IMR-90 (cell line): ENCODE measurements around the gene RASIP1. TPM values are rescaled to one million over a fixed set of nuclear protein-coding genes. Genes with fewer than 3 reads are reported as not detected.
A peak's percentile ranks its signal among the peaks of the same experiment; 100 is the strongest.

Experiments used
- ATAC-seq: fragments of 200-7000 bp; cut with Tn5 transposase; 2 replicates; pipeline ENCODE4 v1.9.1; 2020; ENCODE audit warnings: low read depth, mild to moderate bottlenecking, moderate library complexity
- BruUV-seq: library from RNA; stranded (reverse); fragments of 400-500 nt; replicated peaks from 2 replicates; lab custom pipeline; 2021; lab: Mats Ljungman, UMichigan
- CTCF ChIA-PET: fragments of 300-600 bp; formaldehyde crosslinking; extraction: SDS; loops from one replicate; lab custom pipeline; 2021; ENCODE audit warnings: antibody characterized with exemption; lab: Yijun Ruan, JAX
- POLR2A ChIA-PET: fragments of 300-600 bp; sonication (Branson Sonifier 250); formaldehyde crosslinking; loops from one replicate; lab custom pipeline; 2022; ENCODE audit warnings: antibody characterized with exemption; ENCODE audit not compliant: unreplicated experiment; lab: Charles Lee
- DNase-seq: peaks from one replicate; pipeline ENCODE4 v3.0.0; 2013
- H2AFZ ChIP-seq: replicated peaks from 2 replicates; pipeline ENCODE3; 2013; ENCODE audit warnings: low read length, mild to moderate bottlenecking; ENCODE audit not compliant: poor library complexity
- H2AK5ac ChIP-seq: 2 replicates; pipeline ENCODE4 v1.6.1; 2013; ENCODE audit warnings: low read depth, low read length, inconsistent platforms
- H2AK9ac ChIP-seq: replicated peaks from 2 replicates; pipeline ENCODE3; 2013; ENCODE audit warnings: mild to moderate bottlenecking, low read depth, low read length, moderate library complexity; ENCODE audit not compliant: poor library complexity
- H2BK120ac ChIP-seq: 2 replicates; pipeline ENCODE4 v1.6.1; 2013; ENCODE audit warnings: low read depth, low read length, inconsistent platforms
- H2BK15ac ChIP-seq: 3 replicates; pipeline ENCODE4 v1.6.1; 2013; ENCODE audit warnings: low read depth, low read length, inconsistent platforms
- H2BK20ac ChIP-seq: 2 replicates; pipeline ENCODE4 v1.6.1; 2013; ENCODE audit warnings: low read depth, mild to moderate bottlenecking, inconsistent platforms, low read length, moderate library complexity
- H2BK5ac ChIP-seq: 2 replicates; pipeline ENCODE4 v1.6.1; 2013; ENCODE audit warnings: mild to moderate bottlenecking, low read depth, low read length, inconsistent platforms; ENCODE audit not compliant: poor library complexity, severe bottlenecking
- H3K14ac ChIP-seq: replicated peaks from 2 replicates; pipeline ENCODE4 v1.6.1; 2013; ENCODE audit warnings: low read depth, low read length, inconsistent platforms
- H3K18ac ChIP-seq: 2 replicates; pipeline ENCODE4 v1.6.1; 2013; ENCODE audit warnings: low read depth, low read length, control low read depth
- H3K23ac ChIP-seq: 2 replicates; pipeline ENCODE4 v1.6.1; 2013; ENCODE audit warnings: low read depth, low read length, inconsistent platforms
- H3K27ac ChIP-seq: 2 replicates; pipeline ENCODE4 v1.5.1; 2013; ENCODE audit warnings: mild to moderate bottlenecking, control low read depth, low read length; ENCODE audit not compliant: insufficient read depth
- H3K27me3 ChIP-seq: 2 replicates; pipeline ENCODE4 v1.6.1; 2013; ENCODE audit warnings: low read length; ENCODE audit not compliant: control insufficient read depth, insufficient read depth
- H3K36me3 ChIP-seq: 2 replicates; pipeline ENCODE4 v1.6.1; 2013; ENCODE audit warnings: low read length, mixed read lengths; ENCODE audit not compliant: control insufficient read depth, insufficient read depth
- H3K4ac ChIP-seq: 2 replicates; pipeline ENCODE4 v1.6.1; 2013; ENCODE audit warnings: low read depth, low read length, inconsistent platforms
- H3K4me1 ChIP-seq: 2 replicates; pipeline ENCODE4 v1.6.1; 2013; ENCODE audit warnings: low read length, mixed read lengths; ENCODE audit not compliant: control insufficient read depth, insufficient read depth
- H3K4me2 ChIP-seq: 2 replicates; pipeline ENCODE4 v1.6.1; 2013; ENCODE audit warnings: low read depth, mild to moderate bottlenecking, control low read depth, low read length, moderate library complexity
- H3K4me3 ChIP-seq: 2 replicates; pipeline ENCODE4 v1.5.1; 2013; ENCODE audit warnings: low read depth, mild to moderate bottlenecking, control low read depth, low read length, moderate library complexity; ENCODE audit not compliant: insufficient read depth
- H3K56ac ChIP-seq: 2 replicates; pipeline ENCODE4 v1.6.1; 2013; ENCODE audit warnings: low read length, inconsistent platforms; ENCODE audit not compliant: insufficient read depth; ENCODE audit errors: extremely low read depth
- H3K79me1 ChIP-seq, 2 experiments: 2 replicates each; pipeline ENCODE4 v1.6.1; 2013; ENCODE audit warnings: low read length in 2 of 2, inconsistent platforms in 1 of 2, low read depth in 1 of 2
- H3K9ac ChIP-seq: 2 replicates; pipeline ENCODE4 v1.6.1; 2013; ENCODE audit warnings: low read depth, low read length, control low read depth
- H3K9me1 ChIP-seq: 2 replicates; pipeline ENCODE4 v1.6.1; 2013; ENCODE audit warnings: low read length, inconsistent platforms; ENCODE audit not compliant: insufficient read depth
- H3K9me3 ChIP-seq: 2 replicates; pipeline ENCODE4 v1.6.1; 2013; ENCODE audit warnings: low read length; ENCODE audit not compliant: control insufficient read depth, insufficient read depth
- H4K20me1 ChIP-seq: 2 replicates; pipeline ENCODE4 v1.6.1; 2013; ENCODE audit warnings: low read length, inconsistent platforms; ENCODE audit not compliant: insufficient read depth
- H4K5ac ChIP-seq: 2 replicates; pipeline ENCODE4 v1.6.1; 2013; ENCODE audit warnings: mild to moderate bottlenecking, low read depth, low read length, control low read depth
- H4K8ac ChIP-seq, 2 experiments: 2 replicates each; pipeline ENCODE4 v1.6.1; 2013; ENCODE audit warnings: low read depth in 2 of 2, low read length in 2 of 2, control low read depth in 1 of 2, inconsistent platforms in 1 of 2
- H4K91ac ChIP-seq: 2 replicates; pipeline ENCODE4 v1.6.1; 2013; ENCODE audit warnings: low read depth, low read length, inconsistent platforms; ENCODE audit not compliant: insufficient read depth
- CEBPB ChIP-seq: IDR thresholded peaks from 2 replicates; pipeline ENCODE4 v1.6.1; 2012; ENCODE audit warnings: low read depth, low read length, improper control_type of control experiment
- FOS ChIP-seq: fragments of 150-350 bp; IDR thresholded peaks from 2 replicates; pipeline ENCODE4 v1.6.1; 2016; ENCODE audit warnings: low read depth, low read length
- MAZ ChIP-seq: IDR thresholded peaks from 2 replicates; pipeline ENCODE4 v1.6.1; 2012; ENCODE audit warnings: low read depth, mild to moderate bottlenecking, low read length, improper control_type of control experiment, moderate library complexity, borderline replicate concordance
- RAD21 ChIP-seq: IDR thresholded peaks from 2 replicates; pipeline ENCODE4 v1.6.1; 2012; ENCODE audit warnings: low read length, improper control_type of control experiment
- RCOR1 ChIP-seq: IDR thresholded peaks from 2 replicates; pipeline ENCODE4 v1.6.1; 2012; ENCODE audit warnings: mild to moderate bottlenecking, low read length, improper control_type of control experiment; ENCODE audit not compliant: insufficient replicate concordance
- WGBS, 2 experiments: methylation state at CpG; one replicate each; pipeline versions ENCODE4 v1.1.5 to v1.1.7; 2013; ENCODE audit warnings: missing lambda C conversion rate in 2 of 2; ENCODE audit not compliant: insufficient read length in 1 of 2; ENCODE audit errors: extremely low coverage in 2 of 2; 5-methylcytosine and 5-hydroxymethylcytosine counted together
- dilution Hi-C: fragments of 300-500 bp; cut with HindIII; formaldehyde crosslinking; loops from one replicate; pipeline ENCODE4 v1.14.3; 2018; ENCODE audit warnings: low sequenced_read_pairs; ENCODE audit not compliant: unreplicated experiment
- in situ Hi-C: fragments of 300-500 bp; cut with MboI; formaldehyde crosslinking; loops from 3 replicates; pipeline ENCODE4 v1.14.3; 2019; ENCODE audit warnings: low sequenced_read_pairs, inconsistent platforms, mixed read lengths
- intact Hi-C: fragments of 100-400 bp; cut with micrococcal nuclease; formaldehyde crosslinking; loops from 2 replicates; pipeline ENCODE4 v1.10.0; 2022
- polyA plus RNA-seq, 3 experiments: library from polyadenylated mRNA; depleted of rRNA; stranded (reverse); fragments of >200 nt; gene quantifications; 2 replicates each; pipeline ENCODE4 v1.2.3, GENCODE V29; 2012; ENCODE audit warnings: low replicate concordance in 1 of 3
- total RNA-seq: library from RNA; depleted of rRNA; stranded (reverse); fragments of >200 nt; gene quantifications from 2 replicates; pipeline ENCODE4 v1.2.3, GENCODE V29; 2012
- TF ChIP-seq, protein P1 (sequence below): conservative IDR thresholded peaks from 2 replicates; pipeline ENCODE4 v1.5.1; 2012; ENCODE audit warnings: mild to moderate bottlenecking, low read depth, low read length, improper control_type of control experiment

The RASIP1 gene
- total and polyA plus RNA-seq, 2 of the 4 experiments (the other 2 are of a cell fraction) = 0.18 to 0.51 TPM

DNA sequence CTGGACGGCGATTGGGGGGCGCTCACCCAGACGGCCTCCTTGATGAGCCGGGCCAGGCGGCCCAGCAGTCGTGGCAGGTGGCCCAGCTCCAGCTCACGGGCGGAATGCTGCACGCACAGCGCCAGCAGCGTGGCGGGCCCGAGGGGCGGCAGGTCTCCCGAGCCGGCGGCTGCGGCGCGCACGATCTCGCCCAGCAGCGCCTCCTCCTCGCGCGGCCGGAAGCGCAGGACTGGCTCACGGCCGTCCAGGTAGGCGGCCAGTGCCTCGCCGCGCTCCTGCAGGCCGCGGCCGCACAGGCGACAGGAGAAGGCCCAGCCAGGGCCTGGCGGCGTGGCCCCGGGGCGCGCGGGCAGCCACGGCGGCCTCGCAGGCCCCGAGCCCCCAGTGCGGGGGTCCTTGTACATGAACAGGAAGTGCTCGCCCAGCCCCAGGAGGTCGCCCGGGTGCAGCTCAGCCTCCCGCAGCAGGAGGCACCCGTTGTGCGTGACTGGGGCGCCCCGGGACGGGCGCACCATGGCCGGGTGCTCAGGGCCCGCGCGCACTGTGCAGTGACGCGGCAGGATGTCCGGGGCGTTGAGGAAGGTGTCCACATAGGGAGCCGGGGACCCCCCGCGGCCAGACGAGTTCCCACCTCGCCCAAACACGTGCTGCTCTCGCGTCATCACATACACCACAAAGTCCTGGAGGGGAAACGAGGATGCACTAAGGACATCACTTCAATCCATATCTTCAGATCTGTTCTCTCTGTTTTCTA is 11.3 kb downstream of the RASIP1 start:
- no peaks in the 10 kb centered on the region for H4K20me1 ChIP-seq
- H2BK15ac ChIP-seq = no peak overlapping the region
- no peak overlapping the region for H3K56ac ChIP-seq
- dilution Hi-C loops = no loop called here
- H3K27me3 ChIP-seq = peaks cover 6% of the 10 kb centered on the region
- H2BK120ac ChIP-seq = no peak overlapping the region
- H3K23ac ChIP-seq = no peak overlapping the region
- ChIA-PET CTCF (no interaction called here), POLR2A (no interaction called here)
- no peak overlapping the region for H4K5ac ChIP-seq
- H3K4ac ChIP-seq = no peak overlapping the region
- no peak overlapping the region for H2BK5ac ChIP-seq
- no TSS peak for BruUV-seq
- H3K36me3 ChIP-seq = no peaks in the 10 kb centered on the region
- H3K4me2 ChIP-seq = no peak overlapping the region
- no peak overlapping the region for H4K8ac ChIP-seq
- H3K9me3 ChIP-seq = no peaks in the 10 kb centered on the region
- peaks cover 4% of the 10 kb centered on the region; the same call in 1 of the 2 replicates for H3K4me1 ChIP-seq
- TF ChIP-seq, protein P1, sequence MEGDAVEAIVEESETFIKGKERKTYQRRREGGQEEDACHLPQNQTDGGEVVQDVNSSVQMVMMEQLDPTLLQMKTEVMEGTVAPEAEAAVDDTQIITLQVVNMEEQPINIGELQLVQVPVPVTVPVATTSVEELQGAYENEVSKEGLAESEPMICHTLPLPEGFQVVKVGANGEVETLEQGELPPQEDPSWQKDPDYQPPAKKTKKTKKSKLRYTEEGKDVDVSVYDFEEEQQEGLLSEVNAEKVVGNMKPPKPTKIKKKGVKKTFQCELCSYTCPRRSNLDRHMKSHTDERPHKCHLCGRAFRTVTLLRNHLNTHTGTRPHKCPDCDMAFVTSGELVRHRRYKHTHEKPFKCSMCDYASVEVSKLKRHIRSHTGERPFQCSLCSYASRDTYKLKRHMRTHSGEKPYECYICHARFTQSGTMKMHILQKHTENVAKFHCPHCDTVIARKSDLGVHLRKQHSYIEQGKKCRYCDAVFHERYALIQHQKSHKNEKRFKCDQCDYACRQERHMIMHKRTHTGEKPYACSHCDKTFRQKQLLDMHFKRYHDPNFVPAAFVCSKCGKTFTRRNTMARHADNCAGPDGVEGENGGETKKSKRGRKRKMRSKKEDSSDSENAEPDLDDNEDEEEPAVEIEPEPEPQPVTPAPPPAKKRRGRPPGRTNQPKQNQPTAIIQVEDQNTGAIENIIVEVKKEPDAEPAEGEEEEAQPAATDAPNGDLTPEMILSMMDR = no peak
- no peak for TF ChIP-seq CEBPB
- no peak for TF ChIP-seq MAZ
- no peak for TF ChIP-seq RCOR1
- TF ChIP-seq RAD21 = no peak
- TF ChIP-seq FOS = no peak
- H2AFZ ChIP-seq = peak overlapping the region; percentile 4
- H2AK9ac ChIP-seq = no peak overlapping the region
- intact Hi-C loops = no loop called here
- no peak overlapping the region for H3K9ac ChIP-seq
- no peak overlapping the region for H3K4me3 ChIP-seq
- no peak overlapping the region for H2BK20ac ChIP-seq
- no peak overlapping the region for H3K27ac ChIP-seq
- H4K91ac ChIP-seq = no peak overlapping the region
- ATAC-seq (no peak), DNase-seq (no peak)
- H2AK5ac ChIP-seq = no peak overlapping the region
- in situ Hi-C loops = no loop called here
- H3K9me1 ChIP-seq = peaks cover 5% of the 10 kb centered on the region
- no peak overlapping the region for H3K18ac ChIP-seq
- H3K79me1 ChIP-seq = no peaks in the 10 kb centered on the region
- no peak overlapping the region for H3K14ac ChIP-seq
- WGBS, 2 experiments = 32% methylated on average over 48 of the region's 77 CpGs; no CpG with 5 or more reads in 1 of the 2 experiments
